Omental fat pad (tissue), 4 donors: ENCODE results near the gene CNTN6. TPM values are rescaled to one million over a fixed set of nuclear protein-coding genes. Genes with fewer than 3 reads are reported as not detected.

Experiments
- ATAC-seq: fragments of 150-250 bp; one replicate; pipeline ENCODE4 v1.9.1; 2016; ENCODE audit warnings: mild to moderate bottlenecking, moderate library complexity; ENCODE audit not compliant: low FRiP score
- DNase-seq: peaks from one replicate; pipeline ENCODE4 v3.0.0-alpha.2; 2019; ENCODE audit warnings: low spot score
- CTCF ChIP-seq, 3 donors: fragments of 450-650 bp; IDR thresholded peaks; one replicate each; pipeline ENCODE4 v1.5.1; 2016 to 2017; ENCODE audit warnings: antibody characterized with exemption in 3 of 3, mild to moderate bottlenecking in 3 of 3, moderate library complexity in 2 of 3
- total RNA-seq, 4 donors: library from RNA; depleted of rRNA; stranded (reverse); fragments of >200 nt; gene quantifications; one replicate each; pipeline ENCODE4 v1.1.0, GENCODE V29; 2016

The CNTN6 gene
- total RNA-seq, 4 donors from 2014 or later: 1.0 TPM; not detected in 3

- ATAC-seq (no peak), DNase-seq (no peak)
- TF ChIP-seq CTCF (IDR thresholded peaks at IDR 0.05): no peak
Observed at GRCh38 chr3:1292571-1293071, 199.8 kb downstream of the CNTN6 start.

GRCh38 chr3:1294586-1294985 lies 201.8 kb downstream of the CNTN6 start:
- DNase-seq (no peak), ATAC-seq (no peak)
- TF ChIP-seq CTCF (IDR thresholded peaks at IDR 0.05): no peak

- ATAC-seq (no peak), DNase-seq (no peak)
- no peak for TF ChIP-seq CTCF (IDR thresholded peaks at IDR 0.05)
Observed at GRCh38 chr3:1318296-1319005, 225.6 kb downstream of the CNTN6 start.

- no peak for ATAC-seq
- TF ChIP-seq CTCF (IDR thresholded peaks at IDR 0.05): no peak
Observed at GRCh38 chr3:1326546-1326945, 233.7 kb downstream of the CNTN6 start.

GRCh38 chr3:1330107-1330506 lies 237.3 kb downstream of the CNTN6 start:
- no peak for TF ChIP-seq CTCF (IDR thresholded peaks at IDR 0.05)
- DNase-seq: no peak
- ATAC-seq: no peak

More at GRCh38 chr3:1326546-1326945, 233.7 kb downstream of the CNTN6 start:
- no peak for DNase-seq

- TF ChIP-seq CTCF (IDR thresholded peaks at IDR 0.05): no peak
- DNase-seq: no peak
- ATAC-seq: no peak
Observed at GRCh38 chr3:1346386-1346785, 253.6 kb downstream of the CNTN6 start.

- TF ChIP-seq CTCF (IDR thresholded peaks at IDR 0.05): no peak
- ATAC-seq (no peak), DNase-seq (no peak)
Observed at GRCh38 chr3:1348547-1348946, 255.7 kb downstream of the CNTN6 start.
